ENCODE measurements around the gene EGFL6. TPM values are rescaled to one million over a fixed set of nuclear protein-coding genes. Genes with fewer than 3 reads are reported as not detected.

The EGFL6 gene
- total RNA-seq, 1 experiment from 2014 or later: not detected

GRCh38 chrX:13664020-13664419, 94.6 kb downstream of the EGFL6 start:
- Histone ChIP-seq H3K27me3 (ENCODE audit: control insufficient read depth, insufficient read depth, low read length) (no peaks in the 10 kb centered on the region), H3K4me3 (ENCODE audit: low read depth in 2 of 2, low read length in 2 of 2) (no peak overlapping the region), H3K27ac (ENCODE audit: low read length) (no peak overlapping the region), H3K4me1 (ENCODE audit: control insufficient read depth, insufficient read depth, low read length) (no peaks in the 10 kb centered on the region), H3K36me3 (ENCODE audit: control insufficient read depth, insufficient read depth, low read length) (no peaks in the 10 kb centered on the region), H3K9me3 (ENCODE audit: control insufficient read depth, insufficient read depth, low read depth, low read length) (no peaks in the 10 kb centered on the region)
- ChIA-PET POLR2A (no interaction called here), CTCF (no interaction called here)
- DNase-seq (ENCODE audit: low read depth, low spot score) (no peak), ATAC-seq (no peak)
- TF ChIP-seq POLR2AphosphoS5 (IDR thresholded peaks at IDR 0.05; ENCODE audit: low read depth, low read length) (no peak), SIN3A (IDR thresholded peaks at IDR 0.05; ENCODE audit: borderline replicate concordance, insufficient read depth, low read depth, low read length) (no peak), TCF7L2 (IDR thresholded peaks at IDR 0.05; ENCODE audit: low read depth, low read length) (no peak), CTCF (IDR thresholded peaks at IDR 0.05) (no peak), REST (IDR thresholded peaks at IDR 0.05; ENCODE audit: insufficient read depth in 1 of 2, low read depth in 2 of 2, low read length in 1 of 2) (no peak)
- no TSS peak for BruUV-seq (replicated peaks)
- in situ Hi-C loops (cut with HindIII; ENCODE audit: low pct_unique_long_range_greater_than_20kb, low sequenced_read_pairs) (no loop called here), intact Hi-C loops (cut with micrococcal nuclease; ENCODE audit: unreplicated experiment) (no loop called here)

- TF ChIP-seq SIN3A (IDR thresholded peaks at IDR 0.05; ENCODE audit: borderline replicate concordance, insufficient read depth, low read depth, low read length) (no peak), POLR2AphosphoS5 (IDR thresholded peaks at IDR 0.05; ENCODE audit: low read depth, low read length) (no peak), CTCF (IDR thresholded peaks at IDR 0.05) (no peak), TCF7L2 (IDR thresholded peaks at IDR 0.05; ENCODE audit: low read depth, low read length) (no peak), REST (IDR thresholded peaks at IDR 0.05; ENCODE audit: insufficient read depth in 1 of 2, low read depth in 2 of 2, low read length in 1 of 2) (no peak)
- H3K9me3 ChIP-seq (ENCODE audit: control insufficient read depth, insufficient read depth, low read depth, low read length): no peaks in the 10 kb centered on the region
- ChIA-PET POLR2A (no interaction called here), CTCF (no interaction called here)
- H3K27ac ChIP-seq (ENCODE audit: low read length): no peak overlapping the region
- no peaks in the 10 kb centered on the region for H3K27me3 ChIP-seq (ENCODE audit: control insufficient read depth, insufficient read depth, low read length)
- H3K36me3 ChIP-seq (ENCODE audit: control insufficient read depth, insufficient read depth, low read length): no peaks in the 10 kb centered on the region
- ATAC-seq (no peak), DNase-seq (ENCODE audit: low read depth, low spot score) (no peak)
- H3K4me3 ChIP-seq (ENCODE audit: low read depth in 2 of 2, low read length in 2 of 2): no peak overlapping the region
- no TSS peak for BruUV-seq (replicated peaks)
- H3K4me1 ChIP-seq (ENCODE audit: control insufficient read depth, insufficient read depth, low read length): no peaks in the 10 kb centered on the region
- in situ Hi-C loops (cut with HindIII; ENCODE audit: low pct_unique_long_range_greater_than_20kb, low sequenced_read_pairs) (no loop called here), intact Hi-C loops (cut with micrococcal nuclease; ENCODE audit: unreplicated experiment) (no loop called here)
These were observed 97.4 kb downstream of the EGFL6 start for GRCh38 chrX:13666836-13667235.
